GM18907 (cell line): ENCODE results near the gene BIN1.
A peak's percentile ranks its signal among the peaks of the same experiment; 100 is the strongest.

ENCODE experiments used
- ATAC-seq: cut with Tn5 transposase; IDR thresholded peaks from one replicate; pipeline ENCODE4 v1.9.1; 2021; ENCODE audit warnings: mild to moderate bottlenecking, moderate library complexity; ENCODE audit not compliant: unreplicated experiment

BIN1 gene

DNA sequence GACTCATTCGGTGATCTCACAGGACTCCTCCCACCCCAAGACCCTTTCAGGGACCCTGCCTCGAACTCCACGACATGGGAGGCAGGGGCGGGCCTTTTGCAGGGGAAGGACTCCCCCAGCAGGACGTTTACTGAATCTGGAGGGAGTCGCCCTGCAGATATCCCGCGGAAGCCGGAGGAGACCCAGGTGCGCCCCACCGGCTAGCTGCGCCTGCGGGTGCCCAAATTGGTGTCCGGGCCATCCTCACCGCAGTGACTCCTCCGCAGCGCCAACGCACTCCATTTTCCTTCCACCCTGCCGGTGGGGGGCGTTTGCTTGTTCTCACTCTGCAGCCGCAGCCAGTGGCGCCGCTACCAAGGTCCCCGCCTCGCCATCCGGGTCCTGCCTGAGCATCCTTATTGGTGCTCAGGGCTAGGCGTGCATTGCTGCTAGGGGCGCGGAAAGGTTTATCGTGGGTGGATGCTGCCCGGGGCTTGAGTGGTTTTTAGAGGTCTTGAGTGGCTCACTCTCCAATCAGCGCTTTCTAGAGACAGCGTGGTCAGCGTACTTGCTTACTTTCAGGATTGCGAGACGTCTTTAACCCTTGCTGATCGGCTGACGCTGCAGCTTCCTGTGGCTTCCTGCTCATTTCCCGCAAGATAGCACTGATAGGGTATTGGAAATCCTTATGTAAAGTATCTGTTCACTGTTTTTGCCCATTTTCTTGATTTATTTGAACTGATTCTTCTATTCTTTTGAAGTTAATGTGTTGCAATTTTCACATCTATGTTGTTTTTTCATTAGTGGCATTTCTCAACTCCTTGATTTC lies 81.4 kb downstream of the BIN1 start:
- ATAC-seq = peak; percentile 98

DNA sequence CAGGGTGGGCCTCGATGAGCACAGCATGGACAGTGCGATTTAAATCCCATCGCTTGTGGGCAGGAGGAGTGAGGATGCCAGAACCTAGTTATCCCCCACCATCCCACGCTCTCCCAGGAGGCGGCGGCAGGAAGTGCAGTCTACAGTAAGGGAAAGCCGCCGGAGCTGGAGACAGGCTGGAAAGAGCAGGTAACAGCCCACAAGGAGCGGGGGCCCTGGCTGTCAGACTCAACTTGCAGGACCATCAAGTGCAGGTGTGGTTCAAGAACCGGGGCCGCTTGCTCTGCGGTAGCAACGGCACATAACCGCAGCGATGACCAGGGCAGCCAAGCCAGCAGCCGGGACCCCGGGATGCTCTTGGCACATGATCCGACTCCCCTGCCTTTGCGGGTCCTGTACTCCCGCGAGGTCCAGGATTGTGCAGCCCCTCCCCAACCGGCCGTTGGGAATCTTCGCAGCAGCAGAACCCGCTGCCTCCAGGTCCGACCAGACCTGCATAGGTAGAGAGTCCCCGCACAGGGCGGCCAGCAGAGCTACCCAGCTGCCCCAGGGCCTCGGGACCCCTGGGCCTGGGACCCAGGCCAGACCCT lies 82.1 kb downstream of the BIN1 start:
- ATAC-seq = no peak

DNA sequence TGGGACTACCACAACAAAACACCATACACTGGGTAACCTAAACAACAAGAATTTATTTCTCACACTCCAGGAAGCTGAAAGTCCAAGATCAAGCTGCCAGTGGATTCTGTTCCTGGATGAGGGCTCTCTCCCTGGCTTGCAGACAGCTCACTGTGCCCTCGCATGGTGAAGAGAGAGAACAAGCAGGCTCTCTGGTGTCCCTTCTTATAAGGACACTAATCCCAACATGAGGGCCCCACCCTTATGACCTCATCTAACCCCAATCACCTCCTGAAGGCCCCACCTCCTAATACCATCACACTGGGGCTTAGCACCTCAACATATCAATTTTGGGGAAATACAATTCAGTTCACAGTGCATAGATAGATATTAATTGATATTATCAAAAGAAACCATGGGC lies 83.5 kb downstream of the BIN1 start:
- ATAC-seq = no peak

DNA sequence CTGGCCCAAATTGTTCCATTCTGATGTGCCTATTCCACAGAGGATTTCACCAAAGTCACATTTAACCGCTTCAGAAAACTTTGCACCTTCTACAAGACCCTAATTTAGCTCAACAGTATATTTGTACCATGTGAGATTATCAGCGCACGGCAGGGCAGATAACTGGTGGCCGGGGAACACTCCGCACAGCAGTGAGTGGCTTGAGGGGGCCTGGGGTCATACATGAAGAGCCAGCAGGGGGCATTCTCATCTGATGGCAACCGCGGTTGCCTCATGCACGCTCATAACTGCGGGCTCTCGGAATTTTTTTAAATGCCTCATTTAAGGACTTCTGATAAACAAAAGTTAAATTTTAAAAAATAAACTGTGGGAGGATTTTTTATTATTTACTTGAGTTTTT lies 84.1 kb downstream of the BIN1 start:
- no peak for ATAC-seq

DNA sequence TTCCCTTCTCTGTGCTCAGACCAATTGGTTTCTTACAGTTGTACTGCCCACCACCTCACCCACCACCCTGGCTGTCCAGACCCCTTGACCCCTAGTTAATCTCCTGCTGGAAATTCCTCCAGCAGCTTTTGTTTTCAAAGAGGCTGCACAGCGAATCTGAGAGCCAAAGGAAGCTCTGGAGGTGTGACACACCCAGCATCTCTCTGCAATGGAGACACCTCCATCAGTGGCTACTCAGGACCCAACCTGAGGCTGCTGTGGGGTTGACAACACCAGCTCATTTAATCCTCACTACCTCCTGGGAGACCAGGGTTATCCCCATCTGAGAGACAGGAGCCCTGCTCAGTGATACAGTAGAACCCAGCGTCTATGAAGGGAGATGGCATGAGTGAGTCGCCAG lies 86.4 kb downstream of the BIN1 start:
- no peak for ATAC-seq

DNA sequence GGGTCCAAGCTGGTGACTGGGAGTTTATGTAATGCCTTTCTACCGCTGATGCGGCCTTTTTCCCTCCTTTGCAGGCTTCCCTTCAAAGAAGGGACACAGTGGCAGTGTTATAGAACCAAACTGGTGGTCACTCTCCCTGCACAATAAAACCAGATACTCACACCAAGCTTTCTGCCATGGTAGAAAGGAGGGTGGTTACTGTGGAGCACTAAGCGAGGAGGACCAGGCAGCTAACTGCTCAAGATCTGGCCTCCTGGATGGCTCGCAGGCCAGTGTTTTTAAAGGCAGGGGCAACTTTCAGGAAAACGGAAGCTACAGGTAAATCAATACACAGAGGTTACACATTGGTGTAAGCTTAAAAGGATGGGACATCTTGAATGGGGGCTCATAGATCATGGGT lies 89.4 kb downstream of the BIN1 start:
- ATAC-seq = no peak

DNA sequence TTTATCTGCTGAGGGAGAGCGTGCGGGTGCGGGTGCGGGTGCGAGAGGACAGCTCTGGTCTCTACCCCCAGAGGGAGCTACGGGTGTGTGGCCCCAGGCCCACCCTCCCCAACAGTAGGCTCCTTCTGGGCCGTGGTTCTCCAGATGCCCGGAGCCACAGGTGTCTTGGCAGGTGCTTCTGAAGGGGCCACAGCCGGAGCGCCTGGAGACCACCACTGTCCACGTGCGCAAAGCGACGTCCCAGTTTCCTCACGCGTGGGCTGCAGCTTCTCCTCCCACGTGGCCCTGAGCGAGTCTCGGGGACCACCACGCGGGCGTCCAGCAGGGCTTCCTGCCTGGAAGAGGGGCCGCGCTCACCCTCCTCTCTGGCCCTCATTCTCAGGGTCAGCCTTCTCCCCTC lies 90.6 kb downstream of the BIN1 start:
- no peak for ATAC-seq

DNA sequence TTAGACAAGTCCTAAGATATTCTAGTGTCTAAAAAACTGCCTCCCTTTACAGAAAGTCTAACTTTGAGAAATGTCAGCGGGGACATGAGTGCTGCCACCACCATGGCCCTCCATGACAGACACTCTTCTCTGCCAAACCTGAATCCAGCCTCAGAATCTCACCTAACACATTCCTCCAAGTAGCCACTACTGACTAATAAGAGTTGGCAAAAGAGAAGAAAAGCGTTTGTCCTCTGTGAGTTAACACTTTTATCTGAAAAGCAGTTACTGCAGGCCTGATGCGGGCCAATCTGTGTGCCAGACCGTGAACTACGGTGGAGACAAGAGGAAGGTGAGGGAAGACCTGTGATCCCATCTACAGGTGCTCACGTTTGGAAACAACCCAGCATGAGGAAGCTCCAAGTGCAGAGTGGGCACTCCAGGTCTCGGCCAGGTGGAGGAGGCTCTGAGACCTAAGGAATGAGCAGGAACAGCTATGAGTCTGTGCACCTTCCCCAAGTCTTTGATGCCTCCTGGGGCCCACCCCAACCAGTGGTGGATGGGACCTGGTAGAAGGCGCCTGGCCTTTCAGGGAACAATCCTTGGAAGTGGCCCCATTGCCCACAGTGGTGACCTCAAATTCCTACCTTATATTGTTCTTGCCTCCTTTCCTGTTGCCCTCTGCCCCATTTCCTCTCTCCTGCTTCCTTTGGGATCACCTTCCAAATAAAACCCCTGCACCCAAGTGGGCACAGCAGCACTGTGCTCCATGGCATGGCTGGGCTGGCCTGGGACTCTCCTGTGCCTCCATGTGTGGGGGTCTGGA lies 91.6 kb downstream of the BIN1 start:
- no peak for ATAC-seq

DNA sequence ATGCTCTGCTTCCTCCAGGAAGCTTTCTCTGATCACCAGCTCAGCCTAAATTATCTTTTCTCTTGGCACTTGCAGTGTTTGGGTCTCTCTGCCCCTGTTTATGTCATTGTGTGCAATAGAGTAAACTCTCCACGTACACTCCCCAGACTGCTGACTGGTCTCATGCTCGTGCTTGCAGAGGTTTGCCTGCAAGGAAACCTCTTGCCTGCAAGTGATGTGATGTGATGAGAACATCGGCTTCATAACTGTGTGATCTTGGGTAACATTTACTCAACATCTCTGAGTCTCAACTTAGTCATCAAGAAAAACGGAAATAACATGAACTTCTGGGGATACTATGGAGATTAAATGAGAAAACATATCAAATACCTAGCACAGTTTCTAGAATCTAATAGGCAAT lies 92.3 kb downstream of the BIN1 start:
- no peak for ATAC-seq

DNA sequence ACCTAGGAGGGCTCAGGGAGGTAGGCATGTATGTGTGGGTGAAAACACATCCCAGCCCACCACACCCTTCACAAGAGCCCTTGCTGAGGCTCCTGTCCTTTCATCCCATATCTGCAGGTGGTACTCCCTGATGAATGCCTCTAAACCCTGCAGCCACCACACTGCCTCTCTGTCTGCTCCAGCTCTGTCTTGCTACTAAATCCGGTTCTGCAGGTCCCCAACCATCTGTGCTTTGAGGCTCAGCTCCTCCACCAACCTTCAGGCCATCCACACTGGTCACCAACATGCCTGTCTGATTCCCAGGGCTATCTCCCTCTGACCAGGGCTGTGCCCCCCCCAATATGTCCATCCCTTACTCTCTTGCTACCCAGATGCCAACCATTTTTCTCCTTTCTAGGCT lies 92.7 kb downstream of the BIN1 start:
- ATAC-seq = no peak

DNA sequence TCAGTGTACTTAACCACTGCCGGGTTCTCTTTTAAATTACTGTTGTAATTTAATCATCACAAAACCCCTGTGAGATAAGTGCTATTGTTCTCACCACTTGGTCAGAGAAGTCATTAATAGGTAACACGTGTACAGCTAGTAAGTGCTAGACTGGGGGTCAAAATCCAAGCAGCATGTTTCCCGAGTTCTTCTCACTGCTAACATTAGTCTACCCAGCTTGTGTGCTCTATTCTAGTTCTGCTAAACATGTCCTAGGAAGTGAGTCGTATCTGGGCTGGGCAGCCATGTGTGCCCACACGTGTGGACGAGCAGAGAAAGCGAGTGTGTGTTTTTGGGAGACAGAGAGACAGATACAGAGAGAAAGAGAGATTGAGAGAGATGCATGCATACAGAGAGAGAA lies 94.1 kb downstream of the BIN1 start:
- ATAC-seq = no peak

DNA sequence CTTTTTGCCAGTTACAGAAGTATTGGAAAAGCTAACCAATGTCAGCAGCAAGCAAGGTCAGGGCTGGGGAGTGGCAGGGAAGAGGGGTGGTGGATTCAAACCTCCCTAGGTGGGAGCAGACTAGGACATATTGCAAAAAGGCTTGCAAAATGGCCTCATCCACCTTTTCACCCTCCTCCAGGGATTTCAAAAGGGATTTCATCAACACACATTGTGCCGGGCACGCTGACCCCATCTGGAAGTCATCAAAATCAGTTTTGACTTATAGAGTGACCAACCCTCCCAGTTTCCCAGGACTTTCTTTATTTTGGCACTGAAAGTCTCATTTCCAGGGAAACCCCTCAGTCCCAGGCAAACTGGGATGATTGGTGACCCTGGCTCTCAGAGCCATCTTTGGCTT lies 94.7 kb downstream of the BIN1 start:
- no peak for ATAC-seq

DNA sequence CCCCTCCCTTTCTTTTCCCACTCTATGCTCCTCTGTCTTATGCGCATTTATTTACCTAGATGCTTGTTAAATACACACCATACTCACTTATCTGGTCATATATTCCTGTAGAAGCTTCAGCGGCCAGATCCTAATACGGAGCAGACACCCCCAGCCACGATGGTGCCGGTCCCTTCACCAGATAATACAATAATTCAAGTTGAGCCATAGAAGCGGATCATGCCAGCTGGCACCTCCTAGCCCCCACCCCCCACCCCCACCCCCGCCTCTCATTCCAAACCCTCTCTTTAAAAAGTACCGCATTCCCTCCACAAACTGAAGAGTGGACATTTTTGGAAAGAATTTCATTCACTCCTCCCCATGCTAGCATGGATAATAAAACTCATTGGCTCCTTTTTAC lies 95.2 kb downstream of the BIN1 start:
- no peak for ATAC-seq

DNA sequence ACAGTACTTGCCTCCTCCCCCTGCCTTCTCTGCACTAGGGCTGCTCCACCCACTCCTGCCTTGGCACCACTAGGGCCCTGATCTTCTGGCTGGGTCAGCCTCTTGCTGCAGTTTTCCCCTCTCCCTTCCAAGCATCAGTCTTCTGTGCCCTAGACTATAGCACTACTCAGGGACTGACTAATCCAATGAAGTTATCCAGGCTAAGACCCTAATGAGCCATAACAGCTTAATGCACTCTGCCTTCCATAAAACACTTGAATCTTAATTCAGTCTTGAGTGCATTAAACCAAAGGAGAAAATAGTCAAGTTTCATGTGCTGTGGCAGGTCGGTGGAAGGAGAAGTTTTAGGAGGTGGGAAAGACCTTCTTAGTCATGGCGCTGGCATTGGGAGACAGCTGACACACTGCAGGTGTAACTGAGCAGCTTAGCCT lies 95.7 kb downstream of the BIN1 start:
- no peak for ATAC-seq

DNA sequence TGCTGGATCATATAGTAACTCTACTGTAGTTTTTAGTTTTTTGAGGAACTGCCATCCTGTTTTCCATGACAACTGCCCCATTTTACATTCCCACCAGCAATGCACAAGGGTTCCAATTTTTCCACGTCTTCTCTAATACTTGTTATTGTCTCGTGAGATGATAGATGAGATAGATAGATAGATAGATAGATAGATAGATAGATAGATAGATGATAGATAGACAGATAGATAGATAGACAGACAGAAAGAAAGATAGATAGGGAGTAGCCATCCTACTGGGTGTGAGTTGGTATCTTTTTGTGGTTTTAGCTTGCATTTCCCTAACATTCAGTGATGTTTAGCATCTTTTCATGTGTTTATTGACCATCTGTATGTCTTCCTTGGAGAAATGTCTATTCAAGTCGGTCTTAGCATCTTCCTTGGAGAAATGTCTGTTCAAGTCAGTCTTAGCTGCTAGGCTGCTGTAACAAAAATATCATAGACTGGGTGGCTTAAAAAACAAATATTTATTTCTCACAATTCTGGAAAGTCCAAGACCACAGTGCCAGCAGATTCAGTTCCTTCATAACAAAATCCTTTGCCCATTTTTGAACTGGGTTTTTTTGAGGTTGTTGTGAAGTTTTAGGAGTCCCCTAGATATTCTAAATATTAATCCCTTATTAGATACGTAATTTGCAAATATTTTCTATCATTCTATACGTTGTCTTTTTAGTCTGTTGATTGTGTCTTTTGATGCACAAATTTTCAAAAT lies 98.5 kb downstream of the BIN1 start:
- no peak for ATAC-seq

DNA sequence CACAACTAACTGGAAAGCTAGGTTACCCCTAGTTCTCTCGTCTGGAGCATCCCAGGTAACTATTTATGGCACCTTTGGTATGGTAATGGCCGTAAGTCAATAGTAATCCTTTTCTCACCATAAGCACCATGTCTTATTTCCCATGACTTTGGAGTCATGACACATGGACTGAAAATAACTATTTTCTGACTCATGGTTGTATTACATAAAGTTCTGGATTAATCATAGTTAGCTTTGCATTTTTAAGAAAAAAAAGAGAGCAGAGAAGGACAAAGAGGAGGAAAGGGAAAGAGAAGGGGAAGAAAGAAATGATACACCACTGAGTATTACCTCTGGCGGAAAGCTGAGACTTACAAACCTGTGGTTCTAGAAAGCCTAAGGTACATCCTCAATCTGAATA lies 99.3 kb downstream of the BIN1 start:
- no peak for ATAC-seq

DNA sequence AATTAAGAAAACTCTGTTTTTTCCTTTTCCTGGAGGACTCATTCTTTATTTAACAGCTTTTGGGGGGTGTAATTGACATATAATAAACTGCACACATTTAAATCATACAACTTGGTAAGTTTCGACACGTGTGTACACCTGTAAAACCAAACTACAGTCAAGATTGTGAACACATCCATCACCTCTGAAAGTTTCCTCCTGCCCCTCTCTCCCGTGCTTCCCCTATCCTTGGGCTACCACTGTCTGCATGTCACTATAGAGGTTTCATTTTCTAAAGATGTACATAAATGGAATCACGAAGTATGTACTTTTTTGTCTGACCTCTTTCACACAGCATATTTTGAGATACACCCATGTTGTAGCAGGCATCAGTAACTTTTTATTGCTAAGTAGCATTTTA lies 100.0 kb downstream of the BIN1 start:
- no peak for ATAC-seq

DNA sequence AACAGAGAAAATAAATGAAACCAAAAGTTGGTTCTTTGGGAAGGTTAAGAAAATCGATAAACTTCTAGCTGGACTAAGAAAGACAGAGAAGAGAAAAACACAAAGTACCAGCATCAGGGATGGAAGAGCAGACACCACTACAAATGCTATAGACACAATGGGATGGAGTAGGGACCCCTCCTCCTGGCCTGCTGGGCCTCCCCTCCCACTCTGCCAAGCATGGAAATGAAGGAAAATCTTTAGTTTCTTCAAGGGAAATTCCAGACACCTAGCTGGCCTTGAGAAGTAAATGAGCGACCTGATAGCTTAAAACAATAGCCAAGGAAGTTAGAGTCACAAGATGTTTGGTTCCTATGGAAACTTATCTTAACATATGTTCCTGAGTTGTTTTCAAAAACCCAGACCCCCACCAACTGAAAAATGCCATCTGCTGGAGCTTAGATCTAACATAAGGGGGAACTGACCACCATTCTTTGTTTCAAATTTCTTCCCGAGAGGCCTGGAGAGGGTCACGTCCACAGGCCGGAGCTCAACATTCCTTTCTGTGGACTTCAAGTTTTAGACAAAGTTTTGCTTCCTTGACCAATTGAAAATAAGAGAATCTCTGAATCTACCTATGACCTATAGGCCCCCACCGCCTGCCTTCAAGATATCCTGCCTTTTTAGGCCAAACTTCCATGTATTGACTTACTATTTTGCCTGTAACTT lies 101.9 kb downstream of the BIN1 start:
- no peak for ATAC-seq

DNA sequence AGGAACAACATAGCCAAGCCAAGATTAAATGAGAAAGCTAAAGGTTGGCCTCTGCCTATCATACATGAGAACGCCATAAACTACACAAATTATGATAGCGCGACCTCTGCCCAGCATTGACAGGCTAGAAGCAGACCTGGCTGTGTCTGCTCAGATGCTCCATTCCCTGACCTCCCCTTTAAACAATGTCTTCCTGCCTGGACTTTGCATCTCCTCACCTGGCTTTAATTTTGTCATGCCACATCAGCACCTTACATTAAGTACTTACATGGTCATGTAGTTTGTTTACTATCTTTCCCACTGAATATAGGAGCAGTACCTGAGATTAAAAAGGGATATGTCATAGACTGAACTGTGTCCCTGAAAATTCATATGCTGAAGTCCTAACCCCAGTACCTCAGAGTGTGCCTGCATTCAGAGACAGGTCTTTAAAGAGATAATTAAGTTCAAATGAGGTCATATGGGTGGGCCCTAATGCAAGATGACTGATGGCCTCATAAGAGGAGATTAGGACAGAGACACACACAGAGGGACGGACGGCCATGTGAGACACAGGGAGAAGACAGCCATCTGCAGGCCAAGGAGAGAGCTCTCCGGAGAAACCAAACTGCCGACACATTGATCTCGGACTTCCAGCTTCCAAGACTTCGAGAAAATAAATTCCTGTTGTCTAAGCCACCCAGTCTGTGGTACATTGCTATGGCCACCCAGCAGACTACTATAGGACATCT lies 103.7 kb downstream of the BIN1 start:
- no peak for ATAC-seq

DNA sequence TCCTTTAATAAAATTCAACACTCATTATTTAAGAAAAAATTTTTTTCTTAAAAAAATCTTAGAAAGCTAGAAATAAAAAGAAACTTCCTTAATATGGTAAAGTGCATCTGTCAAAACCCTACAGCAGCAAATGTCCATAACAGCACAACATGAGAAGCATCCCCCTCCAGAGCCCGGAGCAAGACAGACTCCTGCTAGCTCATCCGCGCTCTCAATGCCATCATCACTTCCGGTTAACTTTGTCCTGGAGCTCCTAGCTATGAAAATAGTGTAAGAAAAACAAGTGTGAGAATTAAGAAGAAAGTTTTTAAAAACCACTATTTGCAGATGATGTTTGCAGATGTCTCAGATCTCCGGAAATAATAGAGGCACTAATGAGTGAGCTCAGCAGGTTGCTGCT lies 105.2 kb downstream of the BIN1 start:
- no peak for ATAC-seq
